ENCODE measurements around the gene MAP3K15. TPM values are rescaled to one million over a fixed set of nuclear protein-coding genes. Genes with fewer than 3 reads are reported as not detected.

Gene MAP3K15
- total and polyA plus RNA-seq, 5 donors: 0.09 to 0.45 (median 0.20) TPM; not detected in 1

DNA sequence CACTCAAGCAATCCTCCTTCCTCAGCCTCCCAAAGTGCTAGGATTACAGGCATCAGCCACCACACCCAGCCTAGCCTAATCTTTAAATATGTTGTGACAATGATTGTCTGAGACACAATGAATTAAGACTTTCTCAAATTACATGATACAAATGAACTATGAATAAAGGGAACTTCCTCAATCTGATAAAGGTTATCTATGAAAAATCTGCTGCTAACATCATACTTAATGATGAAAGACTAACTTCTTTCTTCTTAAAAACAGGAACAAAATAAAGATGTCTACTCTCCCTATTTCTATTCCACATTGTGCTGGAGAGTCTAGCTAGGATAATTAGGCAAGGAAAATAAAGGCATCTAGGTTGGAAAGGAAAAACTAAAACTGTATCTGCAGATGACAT, 111.6 kb downstream of the MAP3K15 start:
- Histone ChIP-seq H3K27me3 (ENCODE audit: control insufficient read depth, insufficient read depth) (no peaks in the 10 kb centered on the region), H3K4me3 (ENCODE audit: low read length) (no peak overlapping the region), H3K9me3 (ENCODE audit: control insufficient read depth, low read length) (no peaks in the 10 kb centered on the region), H3K27ac (ENCODE audit: low read length) (no peak overlapping the region), H3K4me1 (ENCODE audit: control insufficient read depth, insufficient read depth, low read length) (no peaks in the 10 kb centered on the region)
- DNase-seq (no peak), ATAC-seq (no peak)
- intact Hi-C loops (cut with DNase I): no loop called here

DNA sequence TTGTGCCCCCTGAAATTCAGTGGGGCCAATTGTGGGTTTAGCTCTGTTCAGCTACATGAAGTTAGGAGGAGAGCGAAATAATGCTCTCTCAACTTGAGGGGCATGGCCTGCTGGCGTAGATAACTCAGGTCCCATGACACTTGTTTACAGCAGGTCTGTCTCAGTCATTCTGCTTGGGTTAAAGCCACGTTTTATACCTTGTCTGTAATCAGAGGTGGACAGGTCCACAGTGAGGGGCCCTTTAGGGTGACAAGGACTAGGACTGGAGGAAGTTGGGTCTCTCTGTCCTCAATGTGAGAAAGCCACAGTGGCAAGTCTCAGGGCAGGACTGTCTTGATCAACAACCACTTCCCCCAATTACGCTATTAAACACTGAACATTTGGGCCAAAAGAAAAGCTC, 122.6 kb downstream of the MAP3K15 start:
- Histone ChIP-seq H3K4me1 (ENCODE audit: control insufficient read depth, insufficient read depth, low read length) (no peaks in the 10 kb centered on the region), H3K27me3 (ENCODE audit: control insufficient read depth, insufficient read depth) (no peaks in the 10 kb centered on the region)
- WGBS: 77% methylated on average over 4 of the region's 4 CpGs

DNA sequence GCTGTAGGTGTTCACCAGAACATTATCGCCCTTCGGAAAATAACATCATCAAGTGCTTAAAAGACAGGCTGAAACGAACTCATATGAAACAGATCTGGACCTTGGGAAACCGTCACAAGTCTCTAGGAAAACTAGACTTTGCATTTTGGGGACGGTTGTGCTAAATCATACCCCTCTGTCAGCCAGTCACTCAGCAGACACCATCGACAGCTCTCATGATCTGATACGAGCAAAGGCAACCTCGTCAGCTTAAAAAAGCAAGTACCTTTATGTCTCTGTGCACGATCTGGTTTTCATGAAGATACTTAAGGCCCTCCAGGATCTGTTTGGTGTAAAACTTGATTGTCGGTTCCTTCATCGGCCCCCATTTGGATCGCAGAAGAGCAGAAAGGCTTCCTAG, 123.2 kb downstream of the MAP3K15 start:
- Histone ChIP-seq H3K9me3 (ENCODE audit: control insufficient read depth, low read length) (no peaks in the 10 kb centered on the region), H3K27ac (ENCODE audit: low read length) (no peak overlapping the region), H3K27me3 (ENCODE audit: control insufficient read depth, insufficient read depth) (no peaks in the 10 kb centered on the region), H3K4me3 (ENCODE audit: low read length) (no peak overlapping the region), H3K4me1 (ENCODE audit: control insufficient read depth, insufficient read depth, low read length) (no peaks in the 10 kb centered on the region)
- no peak for DNase-seq
- no peak for ATAC-seq
- 80% methylated on average over 12 of the region's 12 CpGs for WGBS
- intact Hi-C loops (cut with DNase I): no loop called here

More for the DNA sequence above, 122.6 kb downstream of the MAP3K15 start:
- Histone ChIP-seq H3K27ac (ENCODE audit: low read length) (no peak overlapping the region), H3K9me3 (ENCODE audit: control insufficient read depth, low read length) (no peaks in the 10 kb centered on the region), H3K4me3 (ENCODE audit: low read length) (no peak overlapping the region)
- ATAC-seq: no peak
- DNase-seq: no peak
- intact Hi-C loops (cut with DNase I): no loop called here

GRCh38 chrX:19389227-19389845, 126.0 kb downstream of the MAP3K15 start:
- ATAC-seq (no peak), DNase-seq (no peak)
- no peaks in the 10 kb centered on the region for H3K9me3 ChIP-seq (ENCODE audit: control insufficient read depth, low read length)
- H3K27me3 ChIP-seq (ENCODE audit: control insufficient read depth, insufficient read depth): no peaks in the 10 kb centered on the region
- WGBS: 27% methylated on average over 4 of the region's 4 CpGs
- H3K4me1 ChIP-seq (ENCODE audit: control insufficient read depth, insufficient read depth, low read length): no peaks in the 10 kb centered on the region
- H3K27ac ChIP-seq (ENCODE audit: low read length): no peak overlapping the region
- intact Hi-C loops (cut with DNase I): no loop called here
- no peak overlapping the region for H3K4me3 ChIP-seq (ENCODE audit: low read length)

- Histone ChIP-seq H3K4me1 (ENCODE audit: control insufficient read depth, insufficient read depth, low read length) (no peaks in the 10 kb centered on the region), H3K9me3 (ENCODE audit: control insufficient read depth, low read length) (no peaks in the 10 kb centered on the region), H3K27me3 (ENCODE audit: control insufficient read depth, insufficient read depth) (no peaks in the 10 kb centered on the region), H3K27ac (ENCODE audit: low read length) (no peak overlapping the region), H3K4me3 (ENCODE audit: low read length) (no peak overlapping the region)
- ATAC-seq: no peak
- WGBS: 78% methylated on average over 8 of the region's 8 CpGs
- intact Hi-C loops (cut with DNase I): no loop called here
- no peak for DNase-seq
Measured at GRCh38 chrX:19388741-19389140, 126.6 kb downstream of the MAP3K15 start.

- Histone ChIP-seq H3K27ac (ENCODE audit: low read length) (no peak overlapping the region), H3K9me3 (ENCODE audit: control insufficient read depth, low read length) (no peaks in the 10 kb centered on the region), H3K27me3 (ENCODE audit: control insufficient read depth, insufficient read depth) (no peaks in the 10 kb centered on the region), H3K4me3 (ENCODE audit: low read length) (no peak overlapping the region), H3K4me1 (ENCODE audit: control insufficient read depth, insufficient read depth, low read length) (no peaks in the 10 kb centered on the region)
- ATAC-seq: no peak
- intact Hi-C loops (cut with DNase I): no loop called here
- WGBS: 69% methylated on average over 13 of the region's 13 CpGs
- DNase-seq: no peak
Measured at GRCh38 chrX:19388064-19388679, 127.1 kb downstream of the MAP3K15 start.

DNA sequence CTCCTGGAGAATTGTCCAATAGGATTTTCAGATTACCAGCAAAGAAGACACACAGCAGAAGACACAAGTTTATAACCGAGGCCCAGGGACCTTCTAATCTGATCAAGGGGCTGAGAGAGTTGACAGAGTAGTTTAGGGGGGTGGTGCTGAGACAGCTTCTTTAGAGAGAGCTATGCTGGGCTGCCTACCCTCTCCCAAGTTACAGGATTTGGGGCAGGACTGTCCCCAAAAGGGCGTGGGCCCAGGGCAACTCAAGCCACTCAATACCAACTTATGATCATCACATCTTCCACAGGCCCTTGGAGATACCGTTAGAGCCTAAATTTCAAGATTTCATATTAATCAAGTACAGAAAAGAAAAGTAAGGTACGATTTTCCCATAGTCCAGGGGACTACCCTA, 128.6 kb downstream of the MAP3K15 start:
- Histone ChIP-seq H3K27me3 (ENCODE audit: control insufficient read depth, insufficient read depth) (no peaks in the 10 kb centered on the region), H3K4me1 (ENCODE audit: control insufficient read depth, insufficient read depth, low read length) (no peaks in the 10 kb centered on the region), H3K9me3 (ENCODE audit: control insufficient read depth, low read length) (no peaks in the 10 kb centered on the region), H3K4me3 (ENCODE audit: low read length) (no peak overlapping the region), H3K27ac (ENCODE audit: low read length) (no peak overlapping the region)
- ATAC-seq (no peak), DNase-seq (no peak)
- 81% methylated on average over 4 of the region's 4 CpGs for WGBS
- intact Hi-C loops (cut with DNase I): no loop called here

DNA sequence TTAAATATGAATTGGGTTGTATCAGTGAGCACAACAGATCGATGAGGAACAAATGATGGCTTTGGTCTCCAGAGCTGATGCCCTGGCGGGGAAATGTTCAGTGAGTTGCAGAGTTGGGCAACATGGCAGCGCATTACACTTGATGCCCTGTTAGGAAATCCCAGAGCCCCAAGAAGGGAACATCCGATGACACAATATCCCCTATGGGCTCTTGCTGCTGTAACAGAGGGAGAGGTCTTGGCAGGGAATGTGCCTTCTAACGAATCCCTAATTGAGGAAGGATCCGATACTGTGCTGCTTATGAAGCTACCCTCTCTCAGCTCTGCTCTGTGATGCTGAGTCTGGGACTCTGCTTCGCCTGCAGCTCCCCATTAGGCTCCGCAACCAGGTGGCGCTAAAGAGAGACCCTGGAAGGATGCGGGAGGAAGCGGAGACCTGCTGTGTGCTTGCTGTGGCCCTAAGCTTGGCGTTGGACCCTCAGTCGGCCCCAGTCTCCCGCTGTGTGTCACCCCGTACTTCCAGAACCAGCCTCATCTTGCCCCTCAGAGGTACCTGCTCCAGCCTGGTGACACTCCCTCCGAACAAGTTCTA, 132.7 kb downstream of the MAP3K15 start:
- Histone ChIP-seq H3K9me3 (ENCODE audit: control insufficient read depth, low read length) (no peaks in the 10 kb centered on the region), H3K27me3 (ENCODE audit: control insufficient read depth, insufficient read depth) (no peaks in the 10 kb centered on the region), H3K27ac (ENCODE audit: low read length) (no peak overlapping the region), H3K4me3 (ENCODE audit: low read length) (no peak overlapping the region), H3K4me1 (ENCODE audit: control insufficient read depth, insufficient read depth, low read length) (no peaks in the 10 kb centered on the region)
- intact Hi-C loops (cut with DNase I): no loop called here
- DNase-seq (peak in 2 of 3 donors; percentile 29 to 65), ATAC-seq (peak; percentile 37 to 60)
- WGBS: 24% methylated on average over 16 of the region's 16 CpGs

- WGBS: 89% methylated on average over 9 of the region's 9 CpGs
- H3K9me3 ChIP-seq (ENCODE audit: control insufficient read depth, low read length): no peaks in the 10 kb centered on the region
- ATAC-seq (no peak), DNase-seq (no peak)
- intact Hi-C loops (cut with DNase I): no loop called here
- no peaks in the 10 kb centered on the region for H3K4me1 ChIP-seq (ENCODE audit: control insufficient read depth, insufficient read depth, low read length)
- no peaks in the 10 kb centered on the region for H3K27me3 ChIP-seq (ENCODE audit: control insufficient read depth, insufficient read depth)
- no peak overlapping the region for H3K4me3 ChIP-seq (ENCODE audit: low read length)
- H3K27ac ChIP-seq (ENCODE audit: low read length): no peak overlapping the region
Measured at GRCh38 chrX:19381326-19381725, 134.0 kb downstream of the MAP3K15 start.

DNA sequence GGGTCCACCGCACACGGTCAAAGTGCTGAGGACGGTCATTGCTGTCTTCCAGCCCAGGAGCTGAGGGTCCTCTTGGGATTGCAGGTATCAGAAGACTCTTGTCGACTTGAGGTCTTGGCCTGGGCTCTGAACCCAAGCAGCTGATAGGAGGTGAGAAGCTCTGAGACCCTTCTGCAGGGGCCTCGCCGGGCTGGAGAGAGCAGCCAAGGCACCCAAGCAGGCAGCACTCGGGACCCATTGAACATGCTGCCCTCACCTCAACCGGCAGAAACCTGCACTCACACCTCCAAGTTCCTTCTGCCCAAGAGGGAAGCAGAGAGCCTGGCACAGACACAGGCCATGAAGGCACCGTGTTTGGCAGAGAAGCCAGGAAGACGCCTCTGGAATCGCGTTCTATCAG, 137.5 kb downstream of the MAP3K15 start:
- ATAC-seq: no peak
- no peak overlapping the region for H3K27ac ChIP-seq (ENCODE audit: low read length)
- intact Hi-C loops (cut with DNase I): loop anchor here in 1 of 4 donors (5.0 kb wide), 1 partner anchor 160 kb away; no protein-coding TSS in a partner anchor
- H3K9me3 ChIP-seq (ENCODE audit: control insufficient read depth, low read length): no peaks in the 10 kb centered on the region
- no peaks in the 10 kb centered on the region for H3K27me3 ChIP-seq (ENCODE audit: control insufficient read depth, insufficient read depth)
- no peak for DNase-seq
- 95% methylated on average over 12 of the region's 12 CpGs for WGBS
- H3K4me3 ChIP-seq (ENCODE audit: low read length): no peak overlapping the region
- H3K4me1 ChIP-seq (ENCODE audit: control insufficient read depth, insufficient read depth, low read length): no peaks in the 10 kb centered on the region

- 79% methylated on average over 8 of the region's 8 CpGs for WGBS
- intact Hi-C loops (cut with DNase I): loop anchor here in 1 of 4 donors (5.0 kb wide), 1 partner anchor 162 kb away; no protein-coding TSS in a partner anchor
- ATAC-seq (no peak), DNase-seq (no peak)
- H3K4me1 ChIP-seq (ENCODE audit: control insufficient read depth, insufficient read depth, low read length): no peaks in the 10 kb centered on the region
- no peaks in the 10 kb centered on the region for H3K9me3 ChIP-seq (ENCODE audit: control insufficient read depth, low read length)
- no peak overlapping the region for H3K4me3 ChIP-seq (ENCODE audit: low read length)
- H3K27me3 ChIP-seq (ENCODE audit: control insufficient read depth, insufficient read depth): no peaks in the 10 kb centered on the region
- no peak overlapping the region for H3K27ac ChIP-seq (ENCODE audit: low read length)
Measured at GRCh38 chrX:19375546-19375945, 139.8 kb downstream of the MAP3K15 start.

All from right cardiac atrium (tissue), 5 donors.